ENCODE measurements around the gene QDPR. TPM values are rescaled to one million over a fixed set of nuclear protein-coding genes. Genes with fewer than 3 reads are reported as not detected.

QDPR gene
- total and polyA plus RNA-seq, 4 experiments from 2014 or later: 21.8 to 46.0 (median 29.9) TPM

- H3K27me3 Mint-ChIP-seq: peaks cover 17 to 22% of the 10 kb centered on the region in 2 donors
- intact Hi-C loops (cut with micrococcal nuclease): no loop called here
- Histone ChIP-seq H3K27ac (ENCODE audit: low read depth, low read length) (no peak overlapping the region), H3K4me3 (ENCODE audit: low read length in 2 of 2) (no peak overlapping the region), H3K9me3 (ENCODE audit: control insufficient read depth in 1 of 2, low read length in 2 of 2) (no peaks in the 10 kb centered on the region), H3K36me3 (ENCODE audit: insufficient read depth, low read length) (no peaks in the 10 kb centered on the region), H3K4me1 (ENCODE audit: insufficient read depth, low read length) (no peaks in the 10 kb centered on the region), H3K27me3 (ENCODE audit: insufficient read depth, low read length) (peaks cover 11% of the 10 kb centered on the region)
- H3K9me3 Mint-ChIP-seq: no peaks in the 10 kb centered on the region
- no peaks in the 10 kb centered on the region for H3K36me3 Mint-ChIP-seq
- no peak overlapping the region for H3K4me3 Mint-ChIP-seq
- no peak for DNase-seq
- CTCF ChIA-PET (ENCODE audit: partially characterized antibody): interaction anchor here (1.8 kb wide), 1 partner anchor 20 kb away, joined by 7 read pairs; no protein-coding TSS in a partner anchor
- H3K4me1 Mint-ChIP-seq: no peaks in the 10 kb centered on the region
- POLR2A ChIA-PET (ENCODE audit: partially characterized antibody): no interaction called here
- H3K27ac Mint-ChIP-seq: peak overlapping the region in 1 of 7 donors; percentile 41
Measured at GRCh38 chr4:17528551-17529165, 16.8 kb upstream of the QDPR start.

- DNase-seq: no peak
- Mint-ChIP-seq H3K27me3 (peaks cover 19 to 22% of the 10 kb centered on the region in 2 donors), H3K4me1 (no peaks in the 10 kb centered on the region), H3K36me3 (no peaks in the 10 kb centered on the region), H3K4me3 (no peak overlapping the region), H3K27ac (no peak overlapping the region), H3K9me3 (no peaks in the 10 kb centered on the region)
- CTCF ChIA-PET (ENCODE audit: partially characterized antibody): no interaction called here
- POLR2A ChIA-PET (ENCODE audit: partially characterized antibody): no interaction called here
- Histone ChIP-seq H3K4me1 (ENCODE audit: insufficient read depth, low read length) (no peaks in the 10 kb centered on the region), H3K4me3 (ENCODE audit: low read length in 2 of 2) (no peak overlapping the region), H3K9me3 (ENCODE audit: control insufficient read depth in 1 of 2, low read length in 2 of 2) (no peaks in the 10 kb centered on the region), H3K27me3 (ENCODE audit: insufficient read depth, low read length) (peaks cover 11% of the 10 kb centered on the region), H3K27ac (ENCODE audit: low read depth, low read length) (no peak overlapping the region), H3K36me3 (ENCODE audit: insufficient read depth, low read length) (no peaks in the 10 kb centered on the region)
- intact Hi-C loops (cut with micrococcal nuclease): no loop called here
Measured at GRCh38 chr4:17526695-17527477, 15.0 kb upstream of the QDPR start.

GRCh38 chr4:17523662-17524061 lies 11.8 kb upstream of the QDPR start:
- H3K9me3 Mint-ChIP-seq: no peaks in the 10 kb centered on the region
- peaks cover 22 to 24% of the 10 kb centered on the region in 2 donors for H3K27me3 Mint-ChIP-seq
- CTCF ChIA-PET (ENCODE audit: partially characterized antibody): interaction anchor here (1.6 kb wide), 1 partner anchor 26 kb away, joined by 5 read pairs; no protein-coding TSS in a partner anchor
- Histone ChIP-seq H3K4me3 (ENCODE audit: low read length in 2 of 2) (no peak overlapping the region), H3K27ac (ENCODE audit: low read depth, low read length) (no peak overlapping the region), H3K9me3 (ENCODE audit: control insufficient read depth in 1 of 2, low read length in 2 of 2) (no peaks in the 10 kb centered on the region), H3K4me1 (ENCODE audit: insufficient read depth, low read length) (no peaks in the 10 kb centered on the region), H3K27me3 (ENCODE audit: insufficient read depth, low read length) (peaks cover 10% of the 10 kb centered on the region), H3K36me3 (ENCODE audit: insufficient read depth, low read length) (no peaks in the 10 kb centered on the region)
- POLR2A ChIA-PET (ENCODE audit: partially characterized antibody): no interaction called here
- no peaks in the 10 kb centered on the region for H3K4me1 Mint-ChIP-seq
- H3K27ac Mint-ChIP-seq: no peak overlapping the region
- intact Hi-C loops (cut with micrococcal nuclease): no loop called here
- no peak for DNase-seq
- no peak overlapping the region for H3K4me3 Mint-ChIP-seq
- no peaks in the 10 kb centered on the region for H3K36me3 Mint-ChIP-seq

GRCh38 chr4:17521595-17521994 lies 9.7 kb upstream of the QDPR start:
- intact Hi-C loops (cut with micrococcal nuclease): no loop called here
- peaks cover 18 to 23% of the 10 kb centered on the region in 2 donors for H3K27me3 Mint-ChIP-seq
- no peak overlapping the region for H3K4me3 Mint-ChIP-seq
- no peak for DNase-seq
- H3K9me3 Mint-ChIP-seq: no peaks in the 10 kb centered on the region
- Histone ChIP-seq H3K4me1 (ENCODE audit: insufficient read depth, low read length) (no peaks in the 10 kb centered on the region), H3K36me3 (ENCODE audit: insufficient read depth, low read length) (no peaks in the 10 kb centered on the region), H3K27ac (ENCODE audit: low read depth, low read length) (no peak overlapping the region), H3K4me3 (ENCODE audit: low read length in 2 of 2) (no peak overlapping the region), H3K9me3 (ENCODE audit: control insufficient read depth in 1 of 2, low read length in 2 of 2) (no peaks in the 10 kb centered on the region), H3K27me3 (ENCODE audit: insufficient read depth, low read length) (no peaks in the 10 kb centered on the region)
- ChIA-PET POLR2A (ENCODE audit: partially characterized antibody) (no interaction called here), CTCF (ENCODE audit: partially characterized antibody) (no interaction called here)
- H3K4me1 Mint-ChIP-seq: no peaks in the 10 kb centered on the region
- H3K36me3 Mint-ChIP-seq: no peaks in the 10 kb centered on the region
- H3K27ac Mint-ChIP-seq: no peak overlapping the region

- Histone ChIP-seq H3K36me3 (ENCODE audit: insufficient read depth, low read length) (no peaks in the 10 kb centered on the region), H3K27ac (ENCODE audit: low read depth, low read length) (no peak overlapping the region), H3K4me1 (ENCODE audit: insufficient read depth, low read length) (peaks cover 3% of the 10 kb centered on the region), H3K9me3 (ENCODE audit: control insufficient read depth in 1 of 2, low read length in 2 of 2) (no peaks in the 10 kb centered on the region), H3K27me3 (ENCODE audit: insufficient read depth, low read length) (no peaks in the 10 kb centered on the region), H3K4me3 (ENCODE audit: low read length in 2 of 2) (no peak overlapping the region)
- intact Hi-C loops (cut with micrococcal nuclease): no loop called here
- CTCF ChIA-PET (ENCODE audit: partially characterized antibody): interaction anchor here (1.7 kb wide), 1 partner anchor 45 kb away, joined by 4 read pairs; no protein-coding TSS in a partner anchor
- H3K4me1 Mint-ChIP-seq: peaks cover 2 to 6% (median 4%) of the 10 kb centered on the region in 4 donors
- POLR2A ChIA-PET (ENCODE audit: partially characterized antibody): no interaction called here
- H3K36me3 Mint-ChIP-seq: no peaks in the 10 kb centered on the region
- DNase-seq: no peak
- no peaks in the 10 kb centered on the region for H3K9me3 Mint-ChIP-seq
- no peak overlapping the region for H3K27ac Mint-ChIP-seq
- H3K4me3 Mint-ChIP-seq: no peak overlapping the region
- H3K27me3 Mint-ChIP-seq: peaks cover 17 to 23% of the 10 kb centered on the region in 2 donors
Measured at GRCh38 chr4:17517664-17518063, 5.8 kb upstream of the QDPR start.

GRCh38 chr4:17516980-17517379 lies 5.1 kb upstream of the QDPR start:
- H3K9me3 ChIP-seq (ENCODE audit: control insufficient read depth in 1 of 2, low read length in 2 of 2): no peaks in the 10 kb centered on the region
- no peak overlapping the region for H3K27ac ChIP-seq (ENCODE audit: low read depth, low read length)
- no peak for DNase-seq
- H3K4me3 Mint-ChIP-seq: no peak overlapping the region
- peaks cover 8% of the 10 kb centered on the region for H3K4me1 ChIP-seq (ENCODE audit: insufficient read depth, low read length)
- H3K36me3 Mint-ChIP-seq: no peaks in the 10 kb centered on the region
- no peaks in the 10 kb centered on the region for H3K9me3 Mint-ChIP-seq
- H3K27me3 Mint-ChIP-seq: peaks cover 17 to 23% of the 10 kb centered on the region in 2 donors
- POLR2A ChIA-PET (ENCODE audit: partially characterized antibody): no interaction called here
- H3K27ac Mint-ChIP-seq: no peak overlapping the region
- intact Hi-C loops (cut with micrococcal nuclease): no loop called here
- CTCF ChIA-PET (ENCODE audit: partially characterized antibody): interaction anchor here (1.0 to 1.7 kb wide), 3 partner anchors 10 to 45 kb away, joined by 3 to 4 read pairs (median 4); no protein-coding TSS in a partner anchor
- H3K27me3 ChIP-seq (ENCODE audit: insufficient read depth, low read length): no peaks in the 10 kb centered on the region
- H3K4me3 ChIP-seq (ENCODE audit: low read length in 2 of 2): no peak overlapping the region
- peaks cover 6 to 10% (median 9%) of the 10 kb centered on the region in 4 donors for H3K4me1 Mint-ChIP-seq
- H3K36me3 ChIP-seq (ENCODE audit: insufficient read depth, low read length): no peaks in the 10 kb centered on the region
